GM04503 (cell line): Measurements from ENCODE around the gene ADAMTS19.

Experiments used
- DNase-seq: peaks from one replicate; pipeline ENCODE4 v3.0.0-alpha.2; 2012; ENCODE audit warnings: low read depth

Gene ADAMTS19

DNA sequence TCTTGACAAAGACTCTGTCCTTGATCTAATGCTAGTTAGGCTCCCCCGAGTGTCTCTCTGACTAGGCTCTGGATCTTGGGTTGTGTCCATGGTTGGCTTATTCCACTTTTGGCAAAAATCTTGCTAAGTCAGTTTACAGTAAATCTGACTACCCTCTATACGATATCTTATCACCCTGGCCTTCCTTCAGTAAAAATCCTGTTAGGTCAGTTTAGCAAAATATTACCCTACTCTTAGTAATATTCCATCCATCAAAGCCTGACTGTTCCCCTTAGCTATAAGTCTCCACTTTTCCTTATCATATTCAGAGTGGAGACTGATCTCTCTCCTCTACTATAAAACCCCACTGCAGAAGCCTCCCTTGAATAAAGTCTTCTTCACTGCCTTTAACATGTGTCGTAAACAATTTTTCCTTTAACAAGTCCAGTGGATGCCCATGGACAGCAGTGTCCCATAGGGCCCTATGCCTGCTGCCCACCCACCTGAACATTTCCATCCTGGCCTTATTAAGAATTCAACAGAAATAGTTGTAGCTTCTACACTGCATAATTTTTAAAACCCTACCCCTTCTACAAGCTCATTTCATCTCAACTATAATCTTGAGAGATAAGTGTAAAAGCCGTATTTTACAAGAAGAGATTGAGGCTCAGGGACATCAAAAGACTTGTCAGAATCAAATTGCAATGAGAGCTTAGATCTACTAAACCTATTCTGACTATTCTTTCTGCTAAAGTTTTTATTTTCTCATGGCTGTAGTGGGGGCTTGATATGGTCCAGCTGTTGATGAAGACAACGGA lies 310.1 kb downstream of the ADAMTS19 start:
- DNase-seq: no peak

GRCh38 chr5:129771058-129771838 lies 311.1 kb downstream of the ADAMTS19 start:
- DNase-seq: peak; percentile 11

DNA sequence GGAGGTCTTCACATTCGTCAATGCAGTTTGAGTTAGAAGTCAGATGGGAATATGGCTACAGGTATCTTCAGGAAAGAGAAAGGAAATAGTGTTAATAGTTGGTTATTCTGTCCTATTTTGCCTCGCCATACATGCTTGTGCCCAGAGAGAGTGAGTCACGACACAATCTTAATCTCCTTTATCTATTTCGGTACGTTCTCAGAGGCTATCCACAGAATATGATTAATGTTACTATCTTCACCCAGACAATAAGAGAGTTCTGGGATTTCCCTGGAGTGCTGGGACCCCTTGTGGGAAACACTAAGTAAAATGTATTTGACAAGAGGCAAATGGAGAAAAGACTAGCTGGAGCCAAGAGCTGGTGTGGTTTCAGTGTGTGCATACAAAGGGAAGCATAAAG lies 313.3 kb downstream of the ADAMTS19 start:
- DNase-seq: no peak

- DNase-seq: no peak
Measured at GRCh38 chr5:129781594-129781993, 321.5 kb downstream of the ADAMTS19 start.
